Measurements from ENCODE around the gene NKX6-2.

DNA sequence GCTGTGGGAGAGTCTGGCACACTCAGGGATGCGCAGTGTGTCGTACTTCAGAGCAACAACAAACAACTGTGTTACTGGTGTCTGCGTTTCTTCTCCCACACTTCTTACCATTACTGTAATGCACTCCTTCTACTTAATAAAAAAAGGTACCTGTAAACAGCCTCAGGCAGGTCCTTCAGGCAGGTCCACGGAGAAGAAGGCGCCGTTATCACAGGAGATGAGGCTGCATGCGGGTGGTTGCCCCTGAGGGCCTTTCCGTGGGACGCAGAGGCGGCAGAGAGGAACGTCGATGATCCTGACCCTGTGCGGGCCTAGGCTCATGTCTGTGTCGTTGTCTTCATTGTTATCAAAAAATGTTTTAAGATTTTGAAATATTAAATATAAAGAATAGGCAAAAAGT is 29.4 kb downstream of the NKX6-2 start:
- TF ChIP-seq, protein P1, sequence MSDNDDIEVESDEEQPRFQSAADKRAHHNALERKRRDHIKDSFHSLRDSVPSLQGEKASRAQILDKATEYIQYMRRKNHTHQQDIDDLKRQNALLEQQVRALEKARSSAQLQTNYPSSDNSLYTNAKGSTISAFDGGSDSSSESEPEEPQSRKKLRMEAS (IDR thresholded peaks at IDR 0.05; ENCODE audit: low read depth, low read length) = no peak
- TF ChIP-seq, protein P2, sequence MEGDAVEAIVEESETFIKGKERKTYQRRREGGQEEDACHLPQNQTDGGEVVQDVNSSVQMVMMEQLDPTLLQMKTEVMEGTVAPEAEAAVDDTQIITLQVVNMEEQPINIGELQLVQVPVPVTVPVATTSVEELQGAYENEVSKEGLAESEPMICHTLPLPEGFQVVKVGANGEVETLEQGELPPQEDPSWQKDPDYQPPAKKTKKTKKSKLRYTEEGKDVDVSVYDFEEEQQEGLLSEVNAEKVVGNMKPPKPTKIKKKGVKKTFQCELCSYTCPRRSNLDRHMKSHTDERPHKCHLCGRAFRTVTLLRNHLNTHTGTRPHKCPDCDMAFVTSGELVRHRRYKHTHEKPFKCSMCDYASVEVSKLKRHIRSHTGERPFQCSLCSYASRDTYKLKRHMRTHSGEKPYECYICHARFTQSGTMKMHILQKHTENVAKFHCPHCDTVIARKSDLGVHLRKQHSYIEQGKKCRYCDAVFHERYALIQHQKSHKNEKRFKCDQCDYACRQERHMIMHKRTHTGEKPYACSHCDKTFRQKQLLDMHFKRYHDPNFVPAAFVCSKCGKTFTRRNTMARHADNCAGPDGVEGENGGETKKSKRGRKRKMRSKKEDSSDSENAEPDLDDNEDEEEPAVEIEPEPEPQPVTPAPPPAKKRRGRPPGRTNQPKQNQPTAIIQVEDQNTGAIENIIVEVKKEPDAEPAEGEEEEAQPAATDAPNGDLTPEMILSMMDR (IDR thresholded peaks at IDR 0.05; ENCODE audit: low read depth, low read length) = no peak
- TF ChIP-seq POLR2A (IDR thresholded peaks at IDR 0.05; ENCODE audit: extremely low read depth, insufficient read length) = no peak
